8988T (cell line): ENCODE data around the gene ZCCHC7.
"Not testable (repeated sequence)": the region's sequence is repeated elsewhere in the genome, so short reads cannot be mapped to it uniquely, and the experiment has no call there.

Source experiments
- DNase-seq: peaks from one replicate; pipeline ENCODE4 v3.0.0; 2011

Gene ZCCHC7

DNA sequence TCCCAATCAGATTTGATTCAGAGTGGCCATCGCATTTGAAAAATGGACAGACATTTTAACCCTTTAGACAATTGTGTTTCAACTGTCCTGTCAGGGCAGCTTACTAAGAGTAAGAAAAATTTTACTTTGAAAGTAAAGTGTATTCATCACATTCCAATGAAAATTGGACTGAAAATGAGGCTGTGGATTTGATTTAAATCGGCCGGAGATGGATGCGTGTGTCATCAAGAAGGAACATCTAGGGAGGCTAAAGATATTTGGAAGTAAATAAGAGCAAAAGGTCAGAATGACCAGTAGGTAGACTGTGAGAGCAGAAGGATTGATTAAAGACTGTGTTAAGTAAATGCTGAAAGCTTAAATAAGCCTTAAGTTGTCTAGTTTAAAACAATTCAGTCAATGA is 1.5 kb downstream of the ZCCHC7 start:
- no peak for DNase-seq

DNA sequence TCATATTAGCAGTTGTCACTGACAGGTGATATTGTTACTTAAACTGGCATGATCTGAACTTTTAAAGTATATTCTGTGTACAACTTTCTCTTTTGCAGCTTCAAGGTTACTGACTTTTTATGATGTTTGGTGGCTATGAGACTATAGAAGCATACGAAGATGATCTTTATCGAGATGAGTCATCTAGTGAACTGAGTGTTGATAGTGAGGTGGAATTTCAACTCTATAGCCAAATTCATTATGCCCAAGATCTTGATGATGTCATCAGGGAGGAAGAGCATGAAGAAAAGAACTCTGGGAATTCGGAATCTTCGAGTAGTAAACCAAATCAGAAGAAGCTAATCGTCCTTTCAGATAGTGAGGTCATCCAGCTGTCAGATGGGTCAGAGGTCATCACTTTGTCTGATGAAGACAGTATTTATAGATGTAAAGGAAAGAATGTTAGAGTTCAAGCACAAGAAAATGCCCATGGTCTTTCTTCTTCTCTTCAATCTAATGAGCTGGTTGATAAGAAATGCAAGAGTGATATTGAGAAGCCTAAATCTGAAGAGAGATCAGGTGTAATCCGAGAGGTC is 5.9 kb downstream of the ZCCHC7 start:
- DNase-seq, result no peak

- no peak for DNase-seq
Measured at GRCh38 chr9:37127018-37127417, 6.6 kb downstream of the ZCCHC7 start.

- DNase-seq, result no peak
Measured at GRCh38 chr9:37128051-37128450, 7.7 kb downstream of the ZCCHC7 start.

DNA sequence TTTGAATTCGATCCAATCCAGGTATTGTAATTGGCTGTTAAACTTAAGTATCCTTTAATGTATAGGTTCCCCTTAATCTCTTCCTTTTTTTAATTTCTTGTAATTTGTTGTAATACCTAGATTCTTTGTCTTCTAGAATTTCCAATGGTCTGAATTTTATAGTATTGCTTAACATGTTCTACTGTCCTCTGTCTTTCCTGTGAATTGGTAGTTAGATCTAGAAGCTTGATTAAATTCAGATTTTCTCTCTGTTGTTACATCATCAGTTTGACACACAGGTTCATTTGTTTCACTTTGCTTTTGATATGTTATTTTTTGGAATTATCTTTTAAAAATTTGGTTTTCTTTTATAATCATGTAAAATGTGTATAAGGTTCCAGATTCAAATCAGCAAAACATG is 13.8 kb downstream of the ZCCHC7 start:
- no peak for DNase-seq

GRCh38 chr9:37141015-37141414 is 20.6 kb downstream of the ZCCHC7 start:
- DNase-seq, result no peak

DNA sequence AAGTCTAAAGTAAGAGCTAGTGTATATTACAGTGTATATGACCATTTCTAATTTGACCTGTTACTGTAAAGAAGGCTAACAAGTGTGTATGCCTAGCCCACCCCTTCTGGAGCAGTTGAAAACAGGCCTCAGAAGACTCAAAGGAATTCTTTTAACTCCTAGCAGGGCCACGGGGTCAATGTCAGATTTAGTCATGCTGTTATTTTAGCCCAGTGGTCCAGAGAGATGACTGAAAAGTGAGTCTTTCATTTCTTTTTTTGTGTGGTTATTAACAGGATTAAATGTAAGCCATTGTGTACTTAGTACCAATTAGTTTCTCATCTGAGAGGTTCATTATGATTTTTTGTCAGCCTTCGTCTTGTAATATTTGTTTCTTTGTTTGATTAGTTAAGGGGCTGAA is 24.4 kb downstream of the ZCCHC7 start:
- no peak for DNase-seq

DNA sequence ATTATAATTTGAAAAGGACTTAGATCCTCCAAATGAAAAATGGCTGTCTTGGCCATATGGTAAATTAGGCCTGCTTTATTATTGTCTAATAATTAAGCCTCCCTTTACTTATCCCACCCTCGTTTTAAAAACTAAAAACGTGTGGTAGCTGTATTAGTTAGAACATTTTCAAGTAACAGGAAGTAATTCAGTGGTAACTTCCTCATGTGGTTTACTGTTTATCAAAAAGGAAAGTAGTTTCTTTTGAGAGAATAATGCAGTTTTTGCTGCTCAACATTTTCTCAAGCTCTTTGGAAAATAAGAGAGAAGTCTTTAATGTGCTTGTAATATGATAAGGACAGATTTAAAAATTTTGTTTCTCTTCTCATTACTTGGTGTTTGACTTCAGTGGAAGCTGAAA is 26.0 kb downstream of the ZCCHC7 start:
- no peak for DNase-seq

DNA sequence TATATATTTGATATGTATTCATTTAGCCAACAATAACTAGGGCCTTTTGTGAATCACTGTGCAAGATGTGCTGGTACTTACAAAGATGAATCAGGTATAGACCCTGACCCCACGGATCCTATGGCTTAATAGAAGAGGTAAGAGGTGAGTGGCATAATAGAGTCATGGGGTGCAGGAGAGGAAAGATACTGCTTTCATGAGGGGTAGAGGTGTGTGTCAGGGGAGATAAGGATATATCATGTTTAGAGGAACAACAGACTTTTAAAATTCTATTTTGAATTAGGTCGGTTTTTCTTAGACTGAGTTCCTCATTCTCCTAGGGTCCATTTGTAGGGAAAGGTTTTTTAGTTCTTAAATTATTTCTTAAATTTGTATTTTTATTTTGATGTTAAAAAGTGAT is 27.8 kb downstream of the ZCCHC7 start:
- DNase-seq, result no peak

DNA sequence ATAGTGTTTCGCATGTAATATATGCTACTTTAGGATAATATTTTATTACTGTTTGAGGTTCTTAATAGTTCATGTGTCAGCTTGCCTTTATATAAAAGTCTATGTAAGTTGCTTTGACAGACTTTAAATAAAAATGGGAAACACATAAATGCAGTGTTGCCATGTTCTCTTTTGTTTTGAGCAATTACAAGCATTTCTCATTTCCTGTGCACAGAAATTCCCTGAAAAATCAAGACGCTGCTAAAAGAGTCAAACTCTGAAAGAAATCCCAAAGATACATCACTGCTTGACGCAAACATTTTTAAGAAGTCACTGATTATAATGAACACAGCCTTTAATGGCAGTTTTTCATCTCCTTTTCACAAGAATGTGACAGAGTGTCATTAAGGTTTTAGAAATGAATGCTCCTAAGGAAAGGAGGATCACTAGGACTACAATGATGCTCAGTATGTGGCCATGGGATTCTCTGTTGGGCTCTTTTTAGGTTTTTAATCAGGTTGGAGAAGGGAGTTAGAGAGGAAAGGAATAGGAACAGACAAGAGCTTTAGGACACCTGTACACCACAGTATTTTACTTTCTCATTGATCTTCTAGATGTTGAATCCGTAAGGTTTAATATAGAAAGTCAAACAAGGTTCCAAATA is 29.4 kb downstream of the ZCCHC7 start:
- no peak for DNase-seq

GRCh38 chr9:37150415-37150814 is 30.0 kb downstream of the ZCCHC7 start:
- no peak for DNase-seq

DNA sequence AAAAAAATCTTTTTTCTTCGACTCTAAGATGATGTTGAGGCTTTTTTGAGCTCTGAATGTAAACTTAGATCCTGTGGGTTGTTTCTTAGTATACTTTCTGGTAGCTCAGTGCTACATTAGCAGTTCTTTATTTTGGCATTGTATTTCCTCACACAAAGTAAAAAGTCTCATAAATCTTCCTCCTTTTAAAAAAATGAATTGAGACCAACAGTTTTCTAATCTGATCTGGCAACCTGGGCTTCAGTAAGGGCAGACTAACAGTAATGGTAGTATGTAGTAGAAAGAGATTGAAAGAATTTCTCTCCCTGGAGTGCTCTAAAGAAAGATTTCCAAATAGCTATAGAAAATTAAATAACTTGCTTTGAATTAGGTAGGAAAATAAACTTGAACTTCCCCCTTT is 31.4 kb downstream of the ZCCHC7 start:
- no peak for DNase-seq

GRCh38 chr9:37152365-37152764 is 32.0 kb downstream of the ZCCHC7 start:
- DNase-seq, result no peak

GRCh38 chr9:37155601-37156000 is 35.2 kb downstream of the ZCCHC7 start:
- no peak for DNase-seq

- DNase-seq, result no peak
Measured at GRCh38 chr9:37156205-37156604, 35.8 kb downstream of the ZCCHC7 start.

- DNase-seq, result no peak
Measured at GRCh38 chr9:37156781-37157356, 36.5 kb downstream of the ZCCHC7 start.

DNA sequence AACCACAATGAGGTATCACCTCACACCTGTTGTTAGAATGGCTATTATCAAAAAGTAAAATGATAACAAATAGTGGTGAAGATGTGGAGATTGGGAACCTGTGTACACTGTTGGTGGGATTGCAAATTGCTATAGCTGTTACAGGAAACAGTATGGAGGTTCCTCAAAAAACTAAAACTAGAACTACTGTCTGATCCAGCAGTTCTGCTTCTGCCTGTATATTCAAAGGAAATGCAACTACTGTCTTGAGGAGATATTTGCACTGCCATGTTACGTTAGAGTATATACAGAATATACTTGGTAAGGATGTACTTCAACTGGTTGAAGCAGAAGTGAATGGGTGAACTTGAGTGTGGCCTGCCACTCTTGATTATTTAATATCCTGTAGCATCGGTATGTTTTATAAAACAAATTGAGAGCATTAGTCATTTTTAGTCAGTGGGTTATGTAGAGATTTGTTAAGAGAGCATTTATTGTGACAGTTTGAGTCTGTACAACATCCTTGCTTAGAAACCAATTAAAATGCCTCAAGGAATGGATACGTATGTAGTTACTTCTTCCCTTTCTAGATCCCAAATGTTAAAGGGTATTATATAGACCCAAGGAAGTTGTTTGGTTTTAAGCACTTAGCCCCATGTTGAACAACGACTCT is 37.5 kb downstream of the ZCCHC7 start:
- DNase-seq, result no peak

DNA sequence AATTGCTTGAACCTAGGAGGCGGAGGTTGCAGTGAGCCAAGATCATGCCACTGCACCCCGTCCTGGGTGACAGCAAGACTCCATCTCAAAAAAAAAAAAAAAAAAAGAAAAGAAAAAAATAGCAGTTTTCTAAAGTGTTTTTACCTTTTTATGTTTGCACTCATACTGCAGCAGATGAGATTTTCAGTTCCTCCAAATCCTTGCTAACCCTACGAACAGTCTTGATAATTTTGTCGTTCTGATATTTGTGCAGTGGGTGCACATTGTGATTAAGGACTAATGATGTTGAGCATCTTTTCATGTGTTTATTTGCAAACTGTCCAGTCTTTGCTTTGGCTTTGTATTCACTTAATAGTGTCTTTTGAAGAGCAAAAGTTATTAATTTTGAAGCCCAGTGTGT is 42.9 kb downstream of the ZCCHC7 start:
- no peak for DNase-seq

GRCh38 chr9:37164335-37164734 is 44.0 kb downstream of the ZCCHC7 start:
- DNase-seq, result not testable (repeated sequence)

GRCh38 chr9:37165644-37166043 is 45.3 kb downstream of the ZCCHC7 start:
- DNase-seq, result no peak

DNA sequence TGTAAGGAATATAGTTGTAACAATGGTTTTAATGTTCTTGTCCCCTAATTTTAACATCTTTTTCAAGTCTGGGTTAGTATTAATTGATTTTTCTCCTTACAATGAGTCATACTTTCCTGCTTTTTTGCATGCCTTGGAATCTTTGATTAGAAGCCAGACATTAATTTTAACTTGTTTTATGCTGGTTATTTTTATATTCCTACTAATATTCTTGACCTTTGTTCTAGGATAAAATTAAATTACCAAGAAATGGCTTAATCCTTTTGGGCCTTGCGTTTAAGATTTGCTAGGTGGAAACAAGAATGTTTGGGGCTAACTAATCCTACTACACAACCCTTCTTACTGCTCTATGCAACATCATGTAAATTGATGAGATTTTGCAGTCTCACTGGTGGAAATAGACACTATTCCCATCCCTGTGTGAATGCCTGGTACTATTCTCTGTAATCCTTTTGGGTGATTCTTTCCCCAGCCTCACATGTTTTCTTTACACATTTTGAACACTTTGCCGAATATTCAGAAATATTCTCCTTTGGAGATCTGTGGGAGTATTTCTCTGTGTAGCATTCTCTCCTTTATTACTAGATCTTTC is 47.2 kb downstream of the ZCCHC7 start:
- DNase-seq, result no peak

- no peak for DNase-seq
Measured at GRCh38 chr9:37172557-37172956, 52.2 kb downstream of the ZCCHC7 start.

- no peak for DNase-seq
Measured at GRCh38 chr9:37174247-37174646, 53.9 kb downstream of the ZCCHC7 start.

GRCh38 chr9:37178742-37179141 is 58.4 kb downstream of the ZCCHC7 start:
- no peak for DNase-seq
